Ishikawa (cell line): Measurements from ENCODE around the gene GTSF1L.

Experiments
- CEBPB ChIP-seq: IDR thresholded peaks from 2 replicates; pipeline ENCODE4 v1.6.1; 2012
- EP300 ChIP-seq: IDR thresholded peaks from 2 replicates; pipeline ENCODE4 v1.6.1; 2012; ENCODE audit warnings: borderline replicate concordance
- MAX ChIP-seq: IDR thresholded peaks from 2 replicates; pipeline ENCODE4 v1.6.1; 2012
- NFIC ChIP-seq: IDR thresholded peaks from 2 replicates; pipeline ENCODE4 v1.6.1; 2012
- TAF1 ChIP-seq: IDR thresholded peaks from 2 replicates; pipeline ENCODE4 v1.6.1; 2012; ENCODE audit warnings: low read depth, mild to moderate bottlenecking
- YY1 ChIP-seq: IDR thresholded peaks from 2 replicates; pipeline ENCODE4 v1.6.1; 2012; ENCODE audit warnings: low read depth

DNA sequence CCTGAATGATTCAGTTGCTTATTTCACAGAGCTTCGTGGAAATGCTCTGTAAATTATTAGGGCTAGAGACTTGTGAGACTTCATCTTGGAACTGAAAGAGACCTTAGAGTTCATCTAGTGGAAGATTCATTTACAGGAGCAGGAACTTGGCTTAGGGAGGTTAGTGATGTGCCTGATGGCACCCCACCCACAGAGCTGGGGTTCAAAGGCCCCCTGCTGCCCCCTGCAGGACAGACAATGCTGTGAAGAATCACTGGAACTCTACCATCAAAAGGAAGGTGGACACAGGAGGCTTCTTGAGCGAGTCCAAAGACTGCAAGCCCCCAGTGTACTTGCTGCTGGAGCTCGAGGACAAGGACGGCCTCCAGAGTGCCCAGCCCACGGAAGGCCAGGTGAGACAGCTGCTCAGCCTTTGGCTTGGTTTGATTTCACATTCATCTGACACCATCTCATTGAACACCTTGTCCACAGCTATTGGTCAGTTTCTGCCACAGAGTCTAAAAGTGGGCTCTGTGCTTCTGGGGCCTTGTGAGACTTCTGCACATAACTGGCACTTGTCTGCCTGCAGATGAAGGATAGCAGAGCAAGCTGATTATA, 34.8 kb downstream of the GTSF1L start:
- no peak for TF ChIP-seq MAX
- TF ChIP-seq CEBPB, result no peak
- TF ChIP-seq EP300, result no peak
- TF ChIP-seq YY1, result no peak
- no peak for TF ChIP-seq NFIC
- TF ChIP-seq TAF1, result no peak
